ENCODE measurements around the gene DGKI.

DNA sequence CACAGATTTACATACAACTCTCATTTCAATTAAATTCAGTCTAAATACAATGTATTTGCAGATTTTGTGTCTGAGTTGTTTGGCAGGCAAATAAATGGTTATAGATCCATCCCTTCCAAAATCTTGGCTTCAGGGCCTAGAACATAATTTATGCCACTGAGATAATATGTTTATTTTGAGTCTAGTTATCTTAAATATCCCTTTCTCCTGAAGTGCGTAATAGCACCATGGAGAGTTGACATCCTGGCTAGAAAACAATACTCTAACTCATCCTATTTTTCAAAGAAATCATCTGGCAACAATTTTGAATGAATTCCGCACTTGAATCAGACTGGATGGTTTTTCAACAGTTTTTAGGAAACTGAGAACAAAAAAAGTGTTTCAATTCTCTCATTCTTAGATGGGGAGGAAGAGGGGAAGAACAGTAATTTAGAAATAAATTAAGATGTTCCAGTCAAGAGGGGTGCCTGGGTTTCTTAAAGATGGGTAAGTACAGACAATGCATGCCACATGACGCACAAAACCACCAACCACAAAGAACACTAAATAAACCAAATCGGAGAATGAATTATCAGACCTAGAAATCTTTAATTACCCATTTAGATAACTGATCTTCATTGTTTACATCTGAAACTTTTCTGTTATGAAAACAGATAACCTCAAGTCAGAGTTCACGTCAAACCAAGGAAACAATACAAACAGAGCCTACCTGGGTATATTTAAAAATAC, 274.6 kb downstream of the DGKI start:
- TF ChIP-seq, protein P1, sequence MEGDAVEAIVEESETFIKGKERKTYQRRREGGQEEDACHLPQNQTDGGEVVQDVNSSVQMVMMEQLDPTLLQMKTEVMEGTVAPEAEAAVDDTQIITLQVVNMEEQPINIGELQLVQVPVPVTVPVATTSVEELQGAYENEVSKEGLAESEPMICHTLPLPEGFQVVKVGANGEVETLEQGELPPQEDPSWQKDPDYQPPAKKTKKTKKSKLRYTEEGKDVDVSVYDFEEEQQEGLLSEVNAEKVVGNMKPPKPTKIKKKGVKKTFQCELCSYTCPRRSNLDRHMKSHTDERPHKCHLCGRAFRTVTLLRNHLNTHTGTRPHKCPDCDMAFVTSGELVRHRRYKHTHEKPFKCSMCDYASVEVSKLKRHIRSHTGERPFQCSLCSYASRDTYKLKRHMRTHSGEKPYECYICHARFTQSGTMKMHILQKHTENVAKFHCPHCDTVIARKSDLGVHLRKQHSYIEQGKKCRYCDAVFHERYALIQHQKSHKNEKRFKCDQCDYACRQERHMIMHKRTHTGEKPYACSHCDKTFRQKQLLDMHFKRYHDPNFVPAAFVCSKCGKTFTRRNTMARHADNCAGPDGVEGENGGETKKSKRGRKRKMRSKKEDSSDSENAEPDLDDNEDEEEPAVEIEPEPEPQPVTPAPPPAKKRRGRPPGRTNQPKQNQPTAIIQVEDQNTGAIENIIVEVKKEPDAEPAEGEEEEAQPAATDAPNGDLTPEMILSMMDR (IDR thresholded peaks at IDR 0.05) = no peak
- TF ChIP-seq POLR2A (IDR thresholded peaks at IDR 0.05) = no peak
